ENCODE measurements around the gene CAMTA1.

CAMTA1 gene

DNA sequence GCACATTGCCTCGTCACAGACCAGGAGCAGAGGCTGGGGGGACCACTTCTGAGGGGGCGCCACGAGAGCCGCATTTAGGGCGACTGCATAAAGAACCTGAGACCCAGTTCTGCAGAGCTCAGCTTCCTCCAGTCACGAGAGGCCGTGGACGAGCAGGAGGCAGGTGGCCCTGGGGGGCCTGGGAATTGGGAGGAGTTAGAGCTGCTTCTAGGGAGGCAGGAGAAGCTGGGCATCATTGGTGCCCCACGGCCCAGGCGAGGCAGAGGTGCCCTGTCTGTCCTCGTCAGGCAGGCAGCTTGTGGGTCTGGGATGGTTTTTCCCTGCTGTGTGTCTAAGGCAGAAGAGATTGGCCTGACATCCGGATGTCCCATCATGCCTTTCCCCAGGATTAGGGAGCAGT lies 389.3 kb downstream of the CAMTA1 start:
- 89 to 90% methylated on average over 11 to 12 of the region's 12 CpGs for WGBS, 2 experiments

DNA sequence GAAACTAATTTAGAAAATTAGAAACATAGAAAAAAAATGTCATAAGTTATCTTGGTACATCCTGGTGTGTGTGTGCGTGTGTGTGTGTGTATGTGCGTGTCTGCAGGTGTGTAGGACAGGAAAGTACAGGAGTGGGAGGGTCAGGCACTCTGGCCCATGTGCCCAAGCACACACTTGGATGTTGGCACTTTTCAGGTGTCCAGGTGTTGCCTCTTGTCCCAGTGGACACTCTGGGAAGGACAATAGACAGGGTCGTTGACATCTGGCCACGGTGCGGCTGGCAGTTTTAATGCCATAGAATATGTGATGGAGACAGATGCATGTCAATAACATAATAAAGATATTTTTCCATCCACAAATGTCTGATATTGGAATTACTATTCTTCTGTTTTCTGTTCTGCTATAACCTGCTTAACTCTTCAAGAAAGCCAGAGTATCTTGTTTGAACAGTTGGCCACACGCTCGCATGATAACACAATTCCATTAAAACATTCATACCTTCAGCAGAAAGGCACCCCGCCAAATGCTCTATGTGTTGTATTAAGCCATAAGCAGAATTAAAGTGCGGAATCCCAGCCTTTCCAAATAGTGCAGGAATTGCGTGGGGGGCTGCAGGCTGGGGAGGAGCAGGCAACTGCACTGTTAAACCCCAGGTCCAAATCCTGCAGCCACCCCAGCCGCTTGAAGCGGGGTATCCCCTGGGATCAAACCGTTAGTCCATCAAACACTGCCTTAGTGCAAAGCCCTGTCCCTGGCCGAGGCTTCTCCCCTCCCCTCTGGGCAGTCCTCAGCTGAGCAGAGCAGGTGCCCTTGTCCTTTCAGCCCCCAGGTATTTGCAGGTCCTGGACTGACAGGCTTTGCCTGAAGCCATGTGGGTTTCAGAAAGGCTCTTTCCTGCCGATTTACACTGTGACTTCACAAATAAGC lies 390.0 kb downstream of the CAMTA1 start:
- Histone ChIP-seq H3K27ac (ENCODE audit: insufficient read depth, low read depth, low read length, poor library complexity, severe bottlenecking) (no peak overlapping the region), H3K9me3 (ENCODE audit: control insufficient read depth, low read length) (no peaks in the 10 kb centered on the region), H3K27me3 (ENCODE audit: control insufficient read depth, insufficient read depth, low read length, poor library complexity, severe bottlenecking) (no peaks in the 10 kb centered on the region), H3K36me3 (ENCODE audit: control insufficient read depth, insufficient read depth, low read length) (no peaks in the 10 kb centered on the region), H3K4me1 (ENCODE audit: control insufficient read depth, insufficient read depth, low read length) (no peaks in the 10 kb centered on the region), H3K4me3 (ENCODE audit: insufficient read depth, low read depth, low read length) (no peak overlapping the region)
- WGBS, 2 experiments = 89 to 92% methylated on average over 15 of the region's 15 CpGs

More for the DNA sequence above, 389.3 kb downstream of the CAMTA1 start:
- no peaks in the 10 kb centered on the region for H3K36me3 ChIP-seq (ENCODE audit: control insufficient read depth, insufficient read depth, low read length)
- no peaks in the 10 kb centered on the region for H3K4me1 ChIP-seq (ENCODE audit: control insufficient read depth, insufficient read depth, low read length)
- H3K9me3 ChIP-seq (ENCODE audit: control insufficient read depth, low read length) = no peaks in the 10 kb centered on the region
- H3K27me3 ChIP-seq (ENCODE audit: control insufficient read depth, insufficient read depth, low read length, poor library complexity, severe bottlenecking) = no peaks in the 10 kb centered on the region
- no peak overlapping the region for H3K4me3 ChIP-seq (ENCODE audit: insufficient read depth, low read depth, low read length)
- no peak overlapping the region for H3K27ac ChIP-seq (ENCODE audit: insufficient read depth, low read depth, low read length, poor library complexity, severe bottlenecking)

GRCh38 chr1:7177021-7177420 lies 391.8 kb downstream of the CAMTA1 start:
- WGBS, 2 experiments = 94% methylated on average over 3 of the region's 3 CpGs
- H3K4me3 ChIP-seq (ENCODE audit: insufficient read depth, low read depth, low read length) = no peak overlapping the region
- no peaks in the 10 kb centered on the region for H3K9me3 ChIP-seq (ENCODE audit: control insufficient read depth, low read length)
- H3K27me3 ChIP-seq (ENCODE audit: control insufficient read depth, insufficient read depth, low read length, poor library complexity, severe bottlenecking) = no peaks in the 10 kb centered on the region
- H3K27ac ChIP-seq (ENCODE audit: insufficient read depth, low read depth, low read length, poor library complexity, severe bottlenecking) = no peak overlapping the region
- H3K36me3 ChIP-seq (ENCODE audit: control insufficient read depth, insufficient read depth, low read length) = no peaks in the 10 kb centered on the region
- H3K4me1 ChIP-seq (ENCODE audit: control insufficient read depth, insufficient read depth, low read length) = no peaks in the 10 kb centered on the region

- no peak overlapping the region for H3K27ac ChIP-seq (ENCODE audit: insufficient read depth, low read depth, low read length, poor library complexity, severe bottlenecking)
- 68 to 76% methylated on average over 9 of the region's 9 CpGs for WGBS, 2 experiments
Observed at GRCh38 chr1:7177438-7178146, 392.3 kb downstream of the CAMTA1 start.

GRCh38 chr1:7178336-7178735 lies 393.1 kb downstream of the CAMTA1 start:
- no peaks in the 10 kb centered on the region for H3K4me1 ChIP-seq (ENCODE audit: control insufficient read depth, insufficient read depth, low read length)
- no peak overlapping the region for H3K27ac ChIP-seq (ENCODE audit: insufficient read depth, low read depth, low read length, poor library complexity, severe bottlenecking)
- H3K4me3 ChIP-seq (ENCODE audit: insufficient read depth, low read depth, low read length) = no peak overlapping the region
- H3K36me3 ChIP-seq (ENCODE audit: control insufficient read depth, insufficient read depth, low read length) = no peaks in the 10 kb centered on the region
- no peaks in the 10 kb centered on the region for H3K27me3 ChIP-seq (ENCODE audit: control insufficient read depth, insufficient read depth, low read length, poor library complexity, severe bottlenecking)
- 75% methylated on average over 3 to 4 of the region's 4 CpGs for WGBS, 2 experiments
- no peaks in the 10 kb centered on the region for H3K9me3 ChIP-seq (ENCODE audit: control insufficient read depth, low read length)

More at GRCh38 chr1:7177438-7178146, 392.3 kb downstream of the CAMTA1 start:
- Histone ChIP-seq H3K36me3 (ENCODE audit: control insufficient read depth, insufficient read depth, low read length) (no peaks in the 10 kb centered on the region), H3K9me3 (ENCODE audit: control insufficient read depth, low read length) (no peaks in the 10 kb centered on the region), H3K27me3 (ENCODE audit: control insufficient read depth, insufficient read depth, low read length, poor library complexity, severe bottlenecking) (no peaks in the 10 kb centered on the region), H3K4me3 (ENCODE audit: insufficient read depth, low read depth, low read length) (no peak overlapping the region), H3K4me1 (ENCODE audit: control insufficient read depth, insufficient read depth, low read length) (no peaks in the 10 kb centered on the region)

GRCh38 chr1:7178741-7179140 lies 393.5 kb downstream of the CAMTA1 start:
- Histone ChIP-seq H3K27ac (ENCODE audit: insufficient read depth, low read depth, low read length, poor library complexity, severe bottlenecking) (no peak overlapping the region), H3K4me3 (ENCODE audit: insufficient read depth, low read depth, low read length) (no peak overlapping the region), H3K27me3 (ENCODE audit: control insufficient read depth, insufficient read depth, low read length, poor library complexity, severe bottlenecking) (no peaks in the 10 kb centered on the region), H3K9me3 (ENCODE audit: control insufficient read depth, low read length) (no peaks in the 10 kb centered on the region), H3K36me3 (ENCODE audit: control insufficient read depth, insufficient read depth, low read length) (no peaks in the 10 kb centered on the region), H3K4me1 (ENCODE audit: control insufficient read depth, insufficient read depth, low read length) (no peaks in the 10 kb centered on the region)
- WGBS, 2 experiments = 74 to 76% methylated on average over 3 of the region's 3 CpGs

- H3K9me3 ChIP-seq (ENCODE audit: control insufficient read depth, low read length) = no peaks in the 10 kb centered on the region
- H3K27me3 ChIP-seq (ENCODE audit: control insufficient read depth, insufficient read depth, low read length, poor library complexity, severe bottlenecking) = no peaks in the 10 kb centered on the region
- no peak overlapping the region for H3K4me3 ChIP-seq (ENCODE audit: insufficient read depth, low read depth, low read length)
- no peaks in the 10 kb centered on the region for H3K4me1 ChIP-seq (ENCODE audit: control insufficient read depth, insufficient read depth, low read length)
- H3K27ac ChIP-seq (ENCODE audit: insufficient read depth, low read depth, low read length, poor library complexity, severe bottlenecking) = no peak overlapping the region
- WGBS, 2 experiments = 95% methylated on average over 8 of the region's 8 CpGs
- no peaks in the 10 kb centered on the region for H3K36me3 ChIP-seq (ENCODE audit: control insufficient read depth, insufficient read depth, low read length)
Observed at GRCh38 chr1:7185721-7186120, 400.5 kb downstream of the CAMTA1 start.

- Histone ChIP-seq H3K27ac (ENCODE audit: insufficient read depth, low read depth, low read length, poor library complexity, severe bottlenecking) (no peak overlapping the region), H3K9me3 (ENCODE audit: control insufficient read depth, low read length) (no peaks in the 10 kb centered on the region)
- 75 to 77% methylated on average over 6 of the region's 8 CpGs for WGBS, 2 experiments
Observed at GRCh38 chr1:7186382-7187111, 401.3 kb downstream of the CAMTA1 start.

GRCh38 chr1:7187112-7187493 lies 401.8 kb downstream of the CAMTA1 start:
- Histone ChIP-seq H3K9me3 (ENCODE audit: control insufficient read depth, low read length) (no peaks in the 10 kb centered on the region), H3K4me1 (ENCODE audit: control insufficient read depth, insufficient read depth, low read length) (no peaks in the 10 kb centered on the region)
- WGBS, 2 experiments = 92 to 95% methylated on average over 3 of the region's 4 CpGs

More at GRCh38 chr1:7186382-7187111, 401.3 kb downstream of the CAMTA1 start:
- H3K4me1 ChIP-seq (ENCODE audit: control insufficient read depth, insufficient read depth, low read length) = no peaks in the 10 kb centered on the region
- no peaks in the 10 kb centered on the region for H3K27me3 ChIP-seq (ENCODE audit: control insufficient read depth, insufficient read depth, low read length, poor library complexity, severe bottlenecking)
- no peaks in the 10 kb centered on the region for H3K36me3 ChIP-seq (ENCODE audit: control insufficient read depth, insufficient read depth, low read length)
- no peak overlapping the region for H3K4me3 ChIP-seq (ENCODE audit: insufficient read depth, low read depth, low read length)

DNA sequence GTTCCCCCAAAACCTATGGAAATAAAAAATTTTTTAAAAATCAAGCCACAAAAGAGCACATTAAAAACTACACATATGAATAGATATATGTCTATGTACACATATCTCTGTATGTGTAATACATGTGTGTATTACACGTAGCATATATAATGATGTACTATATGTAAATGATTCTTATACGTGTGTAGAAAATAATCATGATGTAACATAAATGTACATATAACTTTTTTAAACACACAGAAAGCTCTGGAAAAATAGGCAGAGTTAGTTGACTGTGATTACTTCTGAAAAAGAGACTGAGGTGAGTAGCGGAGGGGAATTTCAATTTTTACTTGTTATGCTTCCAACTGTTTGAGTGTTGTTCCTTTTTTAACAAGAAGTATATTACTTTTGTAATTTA lies 405.0 kb downstream of the CAMTA1 start:
- Histone ChIP-seq H3K27ac (ENCODE audit: insufficient read depth, low read depth, low read length, poor library complexity, severe bottlenecking) (no peak overlapping the region), H3K4me1 (ENCODE audit: control insufficient read depth, insufficient read depth, low read length) (no peaks in the 10 kb centered on the region), H3K27me3 (ENCODE audit: control insufficient read depth, insufficient read depth, low read length, poor library complexity, severe bottlenecking) (no peaks in the 10 kb centered on the region), H3K4me3 (ENCODE audit: insufficient read depth, low read depth, low read length) (no peak overlapping the region), H3K9me3 (ENCODE audit: control insufficient read depth, low read length) (no peaks in the 10 kb centered on the region), H3K36me3 (ENCODE audit: control insufficient read depth, insufficient read depth, low read length) (no peaks in the 10 kb centered on the region)
- 100% methylated on average over 1 of the region's 3 CpGs; no CpG with 5 or more reads in 1 of the 2 experiments for WGBS, 2 experiments

More at GRCh38 chr1:7187112-7187493, 401.8 kb downstream of the CAMTA1 start:
- Histone ChIP-seq H3K4me3 (ENCODE audit: insufficient read depth, low read depth, low read length) (no peak overlapping the region), H3K27me3 (ENCODE audit: control insufficient read depth, insufficient read depth, low read length, poor library complexity, severe bottlenecking) (no peaks in the 10 kb centered on the region), H3K36me3 (ENCODE audit: control insufficient read depth, insufficient read depth, low read length) (no peaks in the 10 kb centered on the region), H3K27ac (ENCODE audit: insufficient read depth, low read depth, low read length, poor library complexity, severe bottlenecking) (no peak overlapping the region)
